SKM-1 treated with dmso at 0.1 percent for 144 hours (cell line): ENCODE measurements around the gene VPS8.

Experiments
- DNase-seq: peaks from one replicate; lab custom pipeline; 2025; ENCODE audit not compliant: unreplicated experiment; lab: John Stamatoyannopoulos, UW

VPS8 gene

GRCh38 chr3:184811999-184812661, at the start of gene VPS8:
Gene VPS8 (plus strand): TSS chr3:184812166. CDS start chr3:184824633, 12,467 bp downstream.
- DNase-seq, result peak; percentile 95

GRCh38 chr3:184764191-184764590, 47.8 kb upstream of the VPS8 start:
- no peak for DNase-seq

GRCh38 chr3:184765047-184765729, 46.8 kb upstream of the VPS8 start:
- no peak for DNase-seq

GRCh38 chr3:184765730-184766074, 46.3 kb upstream of the VPS8 start:
- DNase-seq, result peak; percentile 85

- DNase-seq, result no peak
Observed at GRCh38 chr3:184766555-184767261, 45.3 kb upstream of the VPS8 start.

DNA sequence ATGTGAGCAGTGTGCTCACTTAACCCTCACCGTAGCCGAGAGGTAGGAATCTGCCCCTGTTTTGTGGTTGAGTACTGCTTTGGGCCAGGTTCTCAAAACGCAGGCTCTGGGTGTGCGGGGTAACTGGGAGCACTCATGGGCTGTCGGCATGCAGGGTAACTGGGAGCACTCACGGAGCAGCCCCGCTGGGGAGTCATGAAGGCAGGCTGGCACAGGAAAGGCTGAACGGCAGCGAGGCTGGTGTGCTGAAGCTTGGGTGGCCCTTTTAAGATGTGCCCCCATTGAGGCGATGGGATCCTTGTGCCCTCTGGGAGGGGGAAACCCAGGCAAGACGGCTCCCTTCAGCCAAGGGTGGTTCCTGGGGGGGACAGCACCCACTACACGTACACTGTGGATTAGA, 44.6 kb upstream of the VPS8 start:
- DNase-seq, result no peak

DNA sequence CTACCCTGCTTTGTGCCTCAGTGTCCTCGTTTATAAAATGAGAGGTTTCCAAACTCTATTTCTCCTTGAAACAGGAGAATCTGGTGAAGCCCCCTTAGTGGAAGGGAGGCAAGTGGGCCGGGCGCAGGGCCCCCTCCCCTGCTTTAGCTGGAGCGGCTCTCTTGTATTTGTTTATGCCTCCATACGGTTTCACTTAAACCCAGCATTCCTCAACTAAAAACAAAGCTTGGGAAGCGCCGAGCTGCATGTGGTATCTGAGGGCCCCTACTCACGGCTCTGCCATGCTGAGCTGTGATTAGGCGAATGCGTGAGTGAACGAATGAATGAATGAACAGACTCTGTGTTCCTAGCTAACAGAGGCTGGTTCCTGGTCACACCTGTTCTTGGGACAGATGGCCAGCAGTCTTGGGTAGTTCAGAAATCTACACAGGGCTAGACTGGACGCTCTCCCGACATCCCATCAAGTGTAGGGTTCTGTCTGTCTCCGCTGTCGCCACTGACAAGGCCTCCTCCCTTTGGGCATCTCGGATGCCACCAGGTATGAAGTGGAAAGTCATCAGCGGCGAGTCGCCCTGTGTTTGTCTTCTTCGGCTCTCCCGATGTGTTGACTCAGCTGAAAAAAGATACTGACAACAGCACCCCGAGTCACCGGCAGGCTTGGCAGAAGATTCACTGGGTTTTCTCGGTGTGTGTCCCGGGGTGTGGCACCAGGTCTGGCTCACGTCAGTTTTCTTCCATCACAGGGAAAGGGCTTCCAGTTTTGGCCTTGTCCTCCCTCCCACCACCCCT, 42.4 kb upstream of the VPS8 start:
- no peak for DNase-seq

DNA sequence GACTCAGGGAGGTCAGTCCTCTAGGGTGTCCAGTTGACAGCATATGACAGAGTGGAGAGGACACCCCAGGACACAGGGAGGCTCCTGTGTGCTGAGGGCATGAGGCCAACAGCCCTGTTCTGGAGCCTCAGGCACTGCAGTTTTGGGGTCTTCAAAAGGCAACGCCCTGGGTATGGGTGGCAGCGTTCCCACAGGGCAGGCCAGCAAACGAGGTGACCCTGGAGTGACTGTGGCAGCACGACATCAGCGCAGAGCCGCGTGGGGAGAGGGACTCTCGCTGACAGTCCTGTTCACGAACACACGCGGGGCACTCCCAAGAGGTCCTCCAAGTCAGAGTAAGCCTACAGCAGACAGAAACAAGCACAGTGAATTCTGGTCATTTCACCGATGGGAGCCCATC, 41.4 kb upstream of the VPS8 start:
- DNase-seq, result no peak

DNA sequence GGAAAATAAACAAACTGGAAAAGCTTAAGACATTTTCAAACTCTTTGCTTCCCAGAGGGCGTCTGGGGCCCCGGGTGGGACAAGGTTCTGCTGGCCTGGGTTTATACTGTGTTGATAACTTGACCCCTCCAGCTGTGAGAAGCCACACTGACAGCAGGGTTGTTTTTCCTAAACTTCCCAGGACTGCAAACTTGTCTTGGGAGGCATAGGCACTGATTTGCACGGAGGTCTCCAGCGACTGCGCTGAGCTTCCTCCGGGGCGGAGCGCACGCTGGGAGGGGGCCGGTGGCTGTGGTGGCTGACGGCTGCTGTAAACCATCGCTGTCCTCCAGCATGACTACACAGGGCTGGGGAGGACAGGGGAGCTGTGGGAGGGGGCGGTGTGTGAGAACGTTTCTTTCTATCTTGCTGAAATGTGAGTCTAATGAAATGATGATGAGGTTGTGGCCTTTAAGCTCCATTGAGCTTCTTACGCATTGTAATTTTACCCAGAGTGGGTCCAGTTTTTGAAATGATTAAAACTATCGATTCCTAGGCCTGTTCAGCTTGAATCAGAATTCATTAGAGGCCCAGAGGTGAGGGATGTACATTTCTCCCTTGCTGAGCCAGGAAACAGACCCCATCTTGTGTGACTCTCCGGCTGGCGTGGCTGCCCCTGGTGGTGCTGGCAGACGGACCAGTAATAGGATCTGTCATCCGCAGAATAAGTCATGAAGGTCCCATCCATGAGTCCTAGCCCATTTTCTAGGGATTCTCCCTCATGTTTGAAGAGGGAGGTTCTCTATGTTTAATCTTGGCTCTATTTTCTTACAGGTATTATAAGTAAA, 40.5 kb upstream of the VPS8 start:
- DNase-seq, result no peak

GRCh38 chr3:184772667-184773272, 39.2 kb upstream of the VPS8 start:
- DNase-seq, result no peak

GRCh38 chr3:184773283-184774186, 38.4 kb upstream of the VPS8 start:
- DNase-seq, result no peak

DNA sequence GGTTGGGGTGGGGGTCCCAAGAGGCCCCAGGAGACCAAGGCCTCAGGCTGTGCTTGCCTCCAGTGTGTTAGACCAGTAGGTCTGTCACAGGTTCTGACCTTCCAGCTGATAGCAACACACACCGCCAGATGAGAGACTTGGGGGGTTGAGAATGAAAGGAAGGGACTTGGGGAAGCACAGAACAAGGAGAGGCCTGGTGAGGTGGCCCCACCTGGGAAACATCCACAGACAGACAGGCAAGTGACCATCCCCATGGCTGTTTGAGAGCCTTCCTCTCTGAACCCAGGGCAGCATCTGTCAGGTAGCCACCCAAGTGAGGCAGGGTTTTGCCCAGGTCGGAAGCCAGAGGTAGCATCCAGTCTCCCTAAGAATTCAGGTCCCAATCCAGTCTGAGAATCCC, 35.0 kb upstream of the VPS8 start:
- DNase-seq, result no peak

DNA sequence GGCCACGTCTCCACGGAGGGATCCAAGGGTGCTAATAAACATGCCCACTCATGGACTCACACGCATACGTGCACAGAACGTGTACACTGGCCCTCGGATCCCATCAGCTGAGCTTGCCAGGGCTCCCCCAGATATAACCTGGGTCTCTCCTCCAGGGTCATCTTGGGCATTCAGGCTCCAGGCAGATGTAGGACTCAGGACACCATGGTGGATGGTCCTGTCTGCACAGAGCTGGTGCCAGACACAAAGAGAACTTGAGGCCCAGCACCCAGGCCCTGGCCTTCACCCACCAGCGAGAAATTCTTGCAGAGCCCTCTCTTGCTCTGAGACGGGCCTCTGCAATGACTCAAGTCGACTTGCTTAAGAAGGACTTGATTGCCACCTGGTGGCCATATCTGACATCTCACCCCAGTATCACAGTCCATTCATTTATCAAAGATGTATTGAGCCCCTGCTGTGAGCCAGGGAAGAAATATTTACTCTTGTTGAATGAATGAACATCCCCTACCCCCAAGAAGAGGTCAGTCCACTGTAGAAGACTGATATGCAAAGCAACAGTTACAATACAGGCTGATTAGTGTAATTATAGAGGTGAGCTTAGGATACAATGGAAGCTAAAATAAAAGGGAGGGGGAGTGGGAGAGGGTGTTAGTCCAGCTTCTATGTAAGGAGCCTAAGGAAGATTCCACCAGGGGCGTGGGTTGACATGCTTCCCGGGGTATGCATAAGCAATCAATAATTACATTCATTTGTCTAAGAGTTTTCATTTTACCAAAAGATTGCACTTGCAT, 34.2 kb upstream of the VPS8 start:
- DNase-seq, result peak; percentile 90

DNA sequence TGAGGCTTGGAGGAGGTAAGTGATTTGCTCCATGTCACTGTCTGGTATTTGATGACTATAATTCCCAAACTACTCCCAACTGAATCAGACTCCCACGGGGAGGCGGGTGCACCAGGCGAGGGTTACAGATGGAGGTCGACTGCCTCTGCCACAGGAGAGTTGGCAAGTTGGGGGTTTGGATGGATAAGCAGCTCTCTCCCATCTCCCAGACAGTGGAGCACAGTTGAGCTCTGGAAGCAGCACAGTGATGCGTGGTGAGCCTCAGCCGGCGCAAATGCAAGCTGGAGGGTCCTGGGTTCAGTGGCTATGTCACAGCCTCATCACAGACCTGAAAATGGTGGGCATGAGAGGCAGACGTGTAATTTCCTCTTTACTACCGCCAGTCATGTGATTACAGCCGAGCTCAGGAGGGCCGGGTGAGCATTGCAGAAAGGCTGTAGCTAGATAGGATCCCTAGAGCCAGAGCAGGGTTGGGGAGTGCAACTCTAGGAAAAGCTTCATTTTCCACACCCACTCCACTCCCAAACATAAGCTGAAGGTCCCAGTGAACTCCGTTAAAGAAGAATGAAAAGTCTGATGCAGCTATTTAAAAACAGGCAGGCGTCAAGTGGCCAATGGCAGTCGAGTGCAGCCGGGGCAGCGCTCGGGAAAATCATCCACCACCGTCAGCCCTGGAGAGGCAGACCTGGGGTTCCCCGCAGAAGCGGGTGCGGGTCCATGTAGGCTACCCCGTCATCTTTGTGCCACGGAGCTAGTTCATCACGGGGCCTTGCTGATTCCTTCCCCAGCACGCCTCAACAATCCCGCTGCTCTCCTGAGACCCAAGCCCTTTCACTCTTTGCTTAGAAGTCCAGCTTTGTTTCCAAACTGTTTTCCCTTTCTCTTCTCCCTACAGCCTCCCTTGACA, 33.3 kb upstream of the VPS8 start:
- DNase-seq, result no peak

- no peak for DNase-seq
Observed at GRCh38 chr3:184780981-184781515, 30.9 kb upstream of the VPS8 start.

GRCh38 chr3:184781801-184782200, 30.2 kb upstream of the VPS8 start:
- DNase-seq, result no peak

GRCh38 chr3:184783319-184783718, 28.6 kb upstream of the VPS8 start:
- DNase-seq, result no peak
